Endothelial cell of umbilical vein (primary cell): ENCODE measurements around the gene PROM1. TPM values are rescaled to one million over a fixed set of nuclear protein-coding genes. Genes with fewer than 3 reads are reported as not detected.

Experiments used
- BruUV-seq: library from RNA; stranded (reverse); fragments of 400-500 nt; replicated peaks from 2 replicates; lab custom pipeline; 2021; lab: Mats Ljungman, UMichigan
- CTCF ChIA-PET: fragments of 300-600, 350-600 bp; sonication (Branson Sonifier 250); formaldehyde crosslinking; loops from one replicate; lab custom pipeline; 2021; ENCODE audit warnings: antibody characterized with exemption, inconsistent platforms; lab: Charles Lee
- POLR2A ChIA-PET: fragments of 300-600, 350-600 bp; sonication (Branson Sonifier 250); formaldehyde crosslinking; loops from one replicate; lab custom pipeline; 2021; ENCODE audit warnings: antibody characterized with exemption, inconsistent platforms; lab: Charles Lee
- DNase-seq: peaks from one replicate; pipeline ENCODE4 v3.0.0-alpha.2; 2011; ENCODE audit warnings: low read depth, low spot score
- FAIRE-seq: peaks from 2 replicates; lab custom pipeline; 2011; peaks lifted over from hg19 to GRCh38; lab: Jason Lieb, UNC
- H2AFZ ChIP-seq: 2 replicates; pipeline ENCODE4 v1.6.0; 2012; ENCODE audit warnings: low read depth, low read length, control low read depth, inconsistent platforms
- H3K27ac ChIP-seq: 2 replicates; pipeline ENCODE4 v1.5.1; 2011; ENCODE audit warnings: low read depth, mild to moderate bottlenecking, control low read depth, low read length, moderate library complexity; ENCODE audit not compliant: insufficient read depth
- H3K27me3 ChIP-seq, 2 experiments: 2 replicates each; pipeline versions ENCODE4 v1.6.0 to v1.6.1; 2011; ENCODE audit warnings: low read length in 2 of 2, mixed read lengths in 1 of 2; ENCODE audit not compliant: control insufficient read depth in 2 of 2, insufficient read depth in 2 of 2
- H3K36me3 ChIP-seq, 2 experiments: 2 replicates in 1 of 2; 3 replicates in 1 of 2; pipeline ENCODE4 v1.5.1; 2011; ENCODE audit warnings: low read length in 2 of 2, mild to moderate bottlenecking in 1 of 2, moderate library complexity in 1 of 2; ENCODE audit not compliant: control insufficient read depth in 2 of 2, insufficient read depth in 2 of 2; ENCODE audit errors: extremely low read depth in 1 of 2
- H3K4me1 ChIP-seq: 3 replicates; pipeline ENCODE4 v1.5.1; 2011; ENCODE audit warnings: mild to moderate bottlenecking, low read length; ENCODE audit not compliant: control insufficient read depth, insufficient read depth; ENCODE audit errors: extremely low read depth
- H3K4me2 ChIP-seq: 2 replicates; pipeline ENCODE4 v1.6.1; 2011; ENCODE audit warnings: low read length, control low read depth, mixed read lengths; ENCODE audit not compliant: insufficient read depth
- H3K4me3 ChIP-seq, 3 experiments: fragments of 200-600 bp in 1 of 3; sonication (generic), shearing (Covaris generic) in 1 of 3; replicated peaks in 1 of 3; 2 replicates each; pipeline ENCODE4 v1.5.1; 2011 to 2016; ENCODE audit warnings: control low read depth in 3 of 3, low read length in 3 of 3, mild to moderate bottlenecking in 2 of 3, inconsistent platforms in 1 of 3, low read depth in 1 of 3, moderate library complexity in 1 of 3; ENCODE audit not compliant: insufficient read depth in 1 of 3
- H3K79me2 ChIP-seq: 2 replicates; pipeline ENCODE4 v1.6.0; 2012; ENCODE audit warnings: low read length, inconsistent platforms; ENCODE audit not compliant: control insufficient read depth, insufficient read depth
- H3K9ac ChIP-seq: replicated peaks from 2 replicates; pipeline ENCODE3; 2011; ENCODE audit warnings: low read length, control low read depth; ENCODE audit not compliant: insufficient read depth; ENCODE audit errors: extremely low read depth
- H3K9me1 ChIP-seq: replicated peaks from 3 replicates; pipeline ENCODE4 v1.6.0; 2011; ENCODE audit warnings: mild to moderate bottlenecking, low read length; ENCODE audit not compliant: control insufficient read depth, insufficient read depth; ENCODE audit errors: extremely low read depth
- H3K9me3 ChIP-seq: replicated peaks from 2 replicates; pipeline ENCODE4 v1.5.1; 2012; ENCODE audit warnings: low read length, inconsistent platforms; ENCODE audit not compliant: control insufficient read depth, insufficient read depth
- H4K20me1 ChIP-seq: replicated peaks from 2 replicates; pipeline ENCODE3; 2011; ENCODE audit warnings: mild to moderate bottlenecking, low read length; ENCODE audit not compliant: control insufficient read depth, insufficient read depth; ENCODE audit errors: extremely low read depth
- CTCF ChIP-seq, 2 donors: IDR thresholded peaks; 1 replicate in 1 of 2; 2 replicates in 1 of 2; pipeline ENCODE4 v1.5.1; 2011; ENCODE audit warnings: low read length in 2 of 2, mild to moderate bottlenecking in 2 of 2, moderate library complexity in 2 of 2, control low read depth in 1 of 2, inconsistent platforms in 1 of 2, low read depth in 1 of 2; ENCODE audit not compliant: insufficient read depth in 1 of 2; ENCODE audit errors: extremely low read depth in 1 of 2
- EZH2 ChIP-seq: IDR thresholded peaks from 2 replicates; pipeline ENCODE4 v1.6.1; 2012; ENCODE audit warnings: borderline replicate concordance, low read depth, mild to moderate bottlenecking, moderate library complexity, low read length, inconsistent platforms; ENCODE audit not compliant: severe bottlenecking
- FOS ChIP-seq: IDR thresholded peaks from 2 replicates; pipeline ENCODE4 v1.6.1; 2011; ENCODE audit warnings: mild to moderate bottlenecking, low read length, moderate library complexity, borderline replicate concordance; ENCODE audit not compliant: insufficient read depth
- GATA2 ChIP-seq: IDR thresholded peaks from 2 replicates; pipeline ENCODE4 v1.7.0; 2011; ENCODE audit warnings: low read depth, mild to moderate bottlenecking, moderate library complexity, mixed read lengths, low read length; ENCODE audit not compliant: insufficient read length, insufficient read depth
- JUN ChIP-seq: IDR thresholded peaks from 2 replicates; pipeline ENCODE4 v1.6.1; 2011; ENCODE audit warnings: borderline replicate concordance, low read depth; ENCODE audit not compliant: insufficient read length, insufficient read depth
- MAX ChIP-seq: IDR thresholded peaks from 2 replicates; pipeline ENCODE4 v1.6.1; 2011; ENCODE audit not compliant: insufficient read depth, insufficient read length
- MYC ChIP-seq: IDR thresholded peaks from one replicate; pipeline ENCODE4 v1.6.1; 2011; ENCODE audit warnings: mild to moderate bottlenecking, low read depth, low read length
- POLR2A ChIP-seq: IDR thresholded peaks from 2 replicates; pipeline ENCODE4 v1.6.1; 2012; ENCODE audit warnings: low read depth, mild to moderate bottlenecking, control low read depth, low read length
- POLR2AphosphoS5 ChIP-seq: IDR thresholded peaks from 2 replicates; pipeline ENCODE4 v1.6.1; 2012; ENCODE audit warnings: low read depth, mild to moderate bottlenecking, control low read depth, low read length, moderate library complexity; ENCODE audit not compliant: insufficient read depth
- dilution Hi-C: fragments of 300-500 bp; cut with MboI; formaldehyde crosslinking; loops from one replicate; pipeline ENCODE4 v1.15.0; 2019; ENCODE audit warnings: low sequenced_read_pairs; ENCODE audit not compliant: extremely low pct_ligation_motif_present
- intact Hi-C: fragments of 100-400 bp; cut with micrococcal nuclease; formaldehyde crosslinking; loops from one replicate; pipeline ENCODE4 v1.10.0; 2022
- polyA plus RNA-seq, 4 experiments: library from polyadenylated mRNA; depleted of rRNA in 3 of 4; stranded (reverse) in 3 of 4; unstranded in 1 of 4; fragments of >200 nt; gene quantifications; 2 replicates each; pipeline versions ENCODE4 v1.2.1 to v1.2.3, GENCODE V29; 2011 to 2012; ENCODE audit warnings: missing spikeins in 1 of 4
- total RNA-seq: library from RNA; stranded (reverse); gene quantifications from 2 replicates; pipeline ENCODE4 v1.2.3, GENCODE V29; 2021

Gene PROM1
- total and polyA plus RNA-seq, 2 donors (not counting 3 experiments of a cell fraction or from before 2014, with no cell fraction given) = 0.36 to 1.7 TPM

- Histone ChIP-seq H3K36me3 (no peaks in the 10 kb centered on the region), H3K4me3 (no peak overlapping the region), H4K20me1 (no peaks in the 10 kb centered on the region), H3K9me1 (no peaks in the 10 kb centered on the region), H3K27ac (no peak overlapping the region), H3K9ac (no peak overlapping the region), H3K4me1 (no peaks in the 10 kb centered on the region), H3K27me3 (peaks cover 2% of the 10 kb centered on the region in 2 experiments), H2AFZ (no peak overlapping the region), H3K4me2 (no peak overlapping the region), H3K9me3 (no peaks in the 10 kb centered on the region), H3K79me2 (no peaks in the 10 kb centered on the region)
- intact Hi-C loops (no loop called here), dilution Hi-C loops (no loop called here)
- no peak for DNase-seq
- BruUV-seq = no TSS peak
- CTCF ChIA-PET = no interaction called here
- POLR2A ChIA-PET = no interaction called here
- no peak for FAIRE-seq
- TF ChIP-seq POLR2A (no peak), MAX (no peak), POLR2AphosphoS5 (no peak), JUN (no peak), EZH2 (no peak), GATA2 (no peak), FOS (no peak)
Measured at GRCh38 chr4:15945516-15945915, 138.3 kb downstream of the PROM1 start.

GRCh38 chr4:15944895-15945294, 138.9 kb downstream of the PROM1 start:
- no peaks in the 10 kb centered on the region for H3K4me1 ChIP-seq
- dilution Hi-C loops = no loop called here
- TF ChIP-seq MAX = no peak
- no peak for TF ChIP-seq EZH2
- no peak for TF ChIP-seq JUN
- TF ChIP-seq POLR2A = no peak
- TF ChIP-seq CTCF (IDR thresholded peaks at IDR 0.05; ENCODE audit: extremely low read depth in 1 of 2, insufficient read depth in 1 of 2, low read depth in 1 of 2, low read length in 2 of 2) = no peak
- TF ChIP-seq GATA2 = no peak
- TF ChIP-seq POLR2AphosphoS5 = no peak
- no peak for TF ChIP-seq MYC
- TF ChIP-seq FOS = no peak
- intact Hi-C loops = no loop called here
- H3K9me1 ChIP-seq = no peaks in the 10 kb centered on the region
- FAIRE-seq (no peak), DNase-seq (no peak)
- H3K4me2 ChIP-seq = no peak overlapping the region
- H3K36me3 ChIP-seq = no peaks in the 10 kb centered on the region
- no TSS peak for BruUV-seq
- H4K20me1 ChIP-seq = no peaks in the 10 kb centered on the region
- H3K27me3 ChIP-seq = peaks cover 2 to 3% of the 10 kb centered on the region in 2 experiments
- H3K27ac ChIP-seq = no peak overlapping the region
- H3K79me2 ChIP-seq = no peaks in the 10 kb centered on the region
- H3K9me3 ChIP-seq = no peaks in the 10 kb centered on the region
- H3K9ac ChIP-seq = no peak overlapping the region
- ChIA-PET CTCF (no interaction called here), POLR2A (no interaction called here)
- H3K4me3 ChIP-seq = no peak overlapping the region
- H2AFZ ChIP-seq = no peak overlapping the region
